ENCODE data around the gene ASB18.

The ASB18 gene

DNA sequence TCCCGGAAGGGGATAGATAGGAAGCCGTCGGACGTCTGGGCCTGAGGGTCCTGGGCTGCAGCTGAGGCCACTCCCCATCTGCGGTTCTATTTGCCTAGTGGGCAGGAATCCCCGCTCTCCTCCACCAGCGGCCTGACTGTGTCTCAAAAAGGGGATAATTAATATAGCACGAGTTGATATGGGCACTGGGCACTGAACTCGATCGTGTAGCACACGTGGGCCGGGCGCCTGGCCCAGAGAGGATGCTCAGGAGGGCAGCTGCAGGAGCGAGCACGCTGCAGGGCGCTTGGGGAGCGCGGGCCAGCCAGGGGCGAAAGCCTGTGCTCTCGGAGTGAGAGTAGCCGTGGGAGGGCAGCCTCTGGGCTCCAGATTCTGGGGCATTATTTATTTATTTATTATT lies 87.3 kb downstream of the ASB18 start:
- in situ Hi-C loops (cut with HindIII; ENCODE audit: low sequenced_read_pairs): loop anchor here (5.0 to 25.0 kb wide), 3 partner anchors 70 to 390 kb away; no protein-coding TSS in a partner anchor

DNA sequence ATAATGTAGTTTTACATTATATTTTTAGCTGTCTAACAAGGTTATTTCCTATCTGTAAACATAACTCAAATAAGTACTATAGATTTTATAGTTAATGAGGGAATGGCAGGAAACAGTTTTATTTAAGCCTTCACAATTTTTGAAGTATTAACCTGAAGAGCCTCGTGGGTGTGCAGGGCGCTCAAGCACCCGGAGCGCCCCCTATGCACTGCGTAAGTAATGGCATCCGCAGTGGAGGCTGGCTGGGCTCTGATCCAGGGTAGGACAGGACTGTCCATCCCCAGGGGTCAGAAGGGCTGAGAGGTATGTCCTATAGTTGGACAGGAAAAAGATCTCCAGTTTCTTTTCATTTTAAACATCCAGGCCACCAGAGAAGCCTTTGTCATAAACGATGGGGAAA lies 87.8 kb downstream of the ASB18 start:
- in situ Hi-C loops (cut with HindIII; ENCODE audit: low sequenced_read_pairs): loop anchor here (5.0 to 25.0 kb wide), 3 partner anchors 69 to 389 kb away; no protein-coding TSS in a partner anchor

DNA sequence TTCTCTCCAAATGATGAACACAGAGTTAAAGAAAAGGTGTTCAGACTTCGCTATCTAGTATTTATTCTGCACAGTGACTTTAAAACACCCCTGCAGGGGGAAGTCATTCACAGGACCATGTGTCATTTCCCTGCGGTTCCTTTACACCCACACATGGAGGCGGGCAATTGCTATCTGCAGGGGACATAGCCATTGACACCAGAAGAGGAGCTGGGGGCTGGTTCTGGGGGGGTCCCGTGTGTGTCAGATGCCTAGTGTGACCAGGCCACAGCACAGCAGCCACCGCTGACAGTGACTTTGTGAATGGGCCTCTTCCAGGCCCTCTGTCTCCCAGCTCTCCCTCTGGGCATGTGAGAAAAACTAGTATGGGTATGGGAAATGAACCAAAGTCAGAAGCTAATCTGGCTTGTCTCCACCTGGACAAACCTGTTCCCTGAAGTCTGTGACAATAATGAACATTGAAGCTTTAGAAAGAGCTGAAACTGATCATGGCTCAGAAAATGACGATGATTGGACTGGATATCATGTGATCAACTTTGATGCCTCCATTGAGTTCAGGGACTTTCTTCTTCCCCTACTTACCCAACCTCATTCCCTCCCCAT lies 88.6 kb downstream of the ASB18 start:
- in situ Hi-C loops (cut with HindIII; ENCODE audit: low sequenced_read_pairs): loop anchor here (5.0 to 25.0 kb wide), 3 partner anchors 68 to 388 kb away; no protein-coding TSS in a partner anchor

DNA sequence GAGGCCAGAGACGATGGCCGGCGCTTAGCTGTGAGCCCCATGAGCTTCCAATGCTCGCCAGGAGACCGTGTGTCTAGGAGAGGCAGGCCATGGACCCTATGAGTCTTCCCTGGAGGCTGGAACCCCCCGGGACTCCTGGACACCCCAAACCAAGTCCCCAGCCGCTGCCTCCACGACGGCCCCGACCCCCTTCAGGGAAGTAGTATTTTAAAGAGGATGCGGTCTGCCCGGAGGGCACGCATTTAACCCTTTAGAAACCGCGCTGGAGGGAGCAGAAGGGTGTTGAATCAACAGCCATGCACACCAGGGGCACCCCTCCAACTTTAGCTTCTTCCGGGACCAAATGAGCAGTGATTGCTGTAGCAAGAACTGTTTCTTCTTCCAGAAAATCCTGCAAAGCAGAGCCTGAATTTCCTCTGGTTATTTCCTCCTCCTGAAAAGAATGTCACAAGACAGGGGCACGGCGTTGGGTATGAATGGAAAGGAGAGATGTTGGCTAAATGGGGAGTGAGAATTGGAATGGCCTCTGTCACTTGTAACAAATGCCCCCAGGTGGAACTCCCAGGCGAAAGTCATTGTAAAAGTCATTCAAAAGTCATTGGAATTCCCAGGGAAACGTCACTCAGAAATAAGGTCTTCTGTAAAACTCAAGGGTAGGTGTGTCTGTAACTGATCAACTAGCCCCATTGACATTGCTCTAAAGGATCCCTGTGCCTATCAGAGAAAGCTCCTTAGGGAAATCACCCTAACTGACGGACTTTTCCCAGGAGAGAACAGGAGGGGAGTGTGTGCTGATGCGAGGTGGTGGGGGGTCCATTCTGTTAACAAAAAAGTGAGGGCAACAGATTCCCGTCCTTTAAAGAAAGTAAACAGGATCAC lies 90.2 kb downstream of the ASB18 start:
- in situ Hi-C loops (cut with HindIII; ENCODE audit: low sequenced_read_pairs): no loop called here

DNA sequence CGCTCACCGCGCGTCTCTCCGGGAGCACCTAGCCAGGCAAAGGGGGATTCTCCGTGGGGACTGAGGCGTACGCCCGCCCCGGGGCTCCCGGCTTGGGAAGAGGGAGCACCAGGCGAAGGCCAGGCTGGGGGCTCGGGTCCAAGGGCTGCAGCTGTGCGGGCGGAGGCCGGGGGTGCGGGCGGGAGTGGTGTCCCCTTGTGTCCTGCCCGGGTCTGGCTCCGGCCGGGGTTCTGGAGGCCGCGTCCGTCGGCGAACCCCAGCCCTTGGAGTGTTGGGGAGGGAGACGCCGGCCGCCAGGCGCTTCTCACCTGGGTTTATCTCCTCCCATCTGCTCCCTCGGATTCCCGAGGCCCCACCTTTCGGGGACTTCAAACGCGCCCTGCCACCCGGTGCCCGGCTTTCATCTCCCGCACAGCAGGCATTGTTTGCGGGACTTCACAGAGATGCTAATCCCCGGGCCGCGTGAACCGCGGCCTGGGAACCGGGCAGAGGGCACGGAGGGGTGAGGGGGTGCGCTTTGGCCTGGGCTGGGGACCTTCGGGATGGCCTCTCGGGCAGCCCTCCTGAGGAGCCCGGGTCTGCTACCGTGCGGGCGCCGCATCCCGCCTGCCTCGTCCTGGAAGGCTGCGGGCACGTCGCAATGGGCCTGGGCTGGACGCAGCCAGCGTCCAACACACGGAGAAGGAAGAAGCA lies 91.0 kb downstream of the ASB18 start:
- in situ Hi-C loops (cut with HindIII; ENCODE audit: low sequenced_read_pairs): no loop called here

DNA sequence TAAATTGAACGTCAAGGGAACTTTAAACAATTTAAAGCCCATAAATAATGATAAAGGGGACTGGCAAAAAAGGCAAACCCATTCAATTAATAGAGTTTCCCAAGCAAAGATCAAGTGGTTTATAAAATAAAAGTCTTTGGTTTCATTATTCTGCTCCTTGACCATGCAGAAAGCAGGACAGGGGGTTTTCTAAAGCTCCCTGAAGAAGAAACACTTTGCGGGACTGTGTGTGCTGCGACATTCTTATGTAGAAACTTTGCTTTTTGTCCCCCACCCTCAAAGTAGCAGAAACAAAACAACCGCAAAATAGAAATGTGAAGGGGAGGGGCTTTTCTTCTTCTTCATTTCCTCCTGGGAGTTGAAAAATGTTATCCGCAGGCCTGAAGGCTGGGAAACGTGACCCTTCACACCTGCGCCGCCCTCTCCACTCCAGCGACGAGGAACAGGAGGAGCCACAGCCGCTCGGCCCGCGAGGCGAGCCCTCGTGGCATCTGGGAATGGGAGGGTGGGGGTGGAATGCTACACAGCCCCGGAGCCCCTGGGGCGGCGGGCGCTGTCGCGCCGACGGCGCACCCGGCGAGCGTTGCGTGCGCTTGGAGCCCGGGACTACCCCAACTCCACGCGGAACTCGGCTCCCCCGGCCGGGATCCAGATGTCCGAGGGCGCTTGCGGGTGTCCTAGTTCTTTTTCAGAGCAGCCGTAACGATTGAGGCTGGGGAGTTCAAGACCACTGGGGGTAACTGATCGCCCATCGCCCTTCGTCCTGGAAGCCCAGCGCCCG lies 91.8 kb downstream of the ASB18 start:
- in situ Hi-C loops (cut with HindIII; ENCODE audit: low sequenced_read_pairs): no loop called here

DNA sequence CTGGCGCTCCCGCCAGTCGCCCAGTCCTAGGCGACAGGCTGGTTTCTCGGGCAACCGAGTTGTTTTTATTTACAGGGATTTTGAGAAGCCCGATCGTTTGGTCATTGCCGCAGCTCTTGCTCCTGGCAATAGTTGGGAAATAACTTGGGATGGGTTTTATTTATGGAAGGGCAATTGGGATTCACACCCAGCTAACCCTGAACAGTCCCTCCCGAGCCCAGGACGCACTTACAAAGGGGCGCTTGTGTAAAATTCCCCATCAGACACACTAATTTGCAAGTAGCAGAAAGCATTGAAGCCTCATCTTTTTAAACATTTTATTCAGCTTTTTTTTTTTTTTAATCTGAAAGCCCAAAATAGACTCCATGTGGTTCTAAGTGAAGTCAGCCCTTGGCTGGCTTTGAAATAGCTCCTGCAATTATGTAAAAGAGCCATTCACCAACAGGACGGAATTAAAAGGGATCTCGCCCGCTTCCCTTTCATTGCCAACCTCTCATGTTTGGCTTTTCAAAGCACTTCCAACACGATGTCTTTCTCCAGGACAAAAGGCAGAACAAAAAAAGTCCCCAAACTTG lies 92.4 kb downstream of the ASB18 start:
- in situ Hi-C loops (cut with HindIII; ENCODE audit: low sequenced_read_pairs): no loop called here

DNA sequence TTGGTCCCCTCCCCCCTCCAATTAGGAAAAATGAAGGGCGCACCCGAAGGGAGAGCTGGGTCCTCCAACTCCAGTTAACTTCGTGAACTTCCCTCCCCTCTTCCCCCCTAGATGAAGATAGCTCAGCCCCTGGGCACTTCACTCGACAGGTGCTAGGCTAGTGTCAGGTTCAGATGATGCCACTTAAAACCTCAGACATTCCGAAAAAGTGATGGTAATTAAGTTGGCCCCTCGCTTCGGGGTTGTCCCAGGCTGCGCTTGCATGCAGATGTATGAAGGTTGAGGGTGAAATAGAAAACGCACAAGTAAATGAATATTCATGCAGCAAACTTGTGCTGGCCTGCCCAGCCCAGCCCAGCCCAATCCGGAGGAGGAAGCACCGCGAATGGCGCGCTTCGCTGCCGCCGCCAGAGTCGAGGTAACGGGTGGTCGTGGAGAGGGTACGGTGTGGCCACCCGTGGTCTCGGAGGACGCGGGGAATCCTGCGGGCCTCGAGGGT lies 93.0 kb downstream of the ASB18 start:
- in situ Hi-C loops (cut with HindIII; ENCODE audit: low sequenced_read_pairs): no loop called here

DNA sequence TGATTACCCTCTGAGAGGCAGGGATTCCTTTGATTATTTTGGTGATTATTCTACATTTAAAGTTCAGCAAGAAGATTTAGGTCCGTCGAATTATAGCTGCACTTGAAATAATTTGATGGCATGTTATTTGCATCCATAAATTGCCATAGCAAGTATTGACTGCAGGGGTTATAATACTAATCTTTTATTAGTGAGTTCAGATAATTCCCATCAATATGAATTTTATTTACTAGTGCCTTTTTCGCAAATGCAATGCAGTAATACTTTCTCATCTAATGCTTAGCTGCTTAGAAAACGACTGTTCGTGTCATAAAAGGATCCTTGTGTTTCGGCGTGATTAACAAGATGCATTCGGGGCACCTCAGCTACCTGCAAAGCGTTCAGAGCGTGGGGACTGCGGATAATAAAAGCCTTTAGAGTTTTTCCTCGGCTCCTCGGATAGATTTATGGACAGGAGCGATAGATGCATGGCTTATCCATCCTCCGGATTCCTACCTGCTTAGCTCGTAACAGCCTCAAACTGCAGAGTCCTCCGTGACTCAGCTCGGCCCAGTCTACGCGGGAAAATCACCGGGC lies 93.5 kb downstream of the ASB18 start:
- in situ Hi-C loops (cut with HindIII; ENCODE audit: low sequenced_read_pairs): no loop called here

DNA sequence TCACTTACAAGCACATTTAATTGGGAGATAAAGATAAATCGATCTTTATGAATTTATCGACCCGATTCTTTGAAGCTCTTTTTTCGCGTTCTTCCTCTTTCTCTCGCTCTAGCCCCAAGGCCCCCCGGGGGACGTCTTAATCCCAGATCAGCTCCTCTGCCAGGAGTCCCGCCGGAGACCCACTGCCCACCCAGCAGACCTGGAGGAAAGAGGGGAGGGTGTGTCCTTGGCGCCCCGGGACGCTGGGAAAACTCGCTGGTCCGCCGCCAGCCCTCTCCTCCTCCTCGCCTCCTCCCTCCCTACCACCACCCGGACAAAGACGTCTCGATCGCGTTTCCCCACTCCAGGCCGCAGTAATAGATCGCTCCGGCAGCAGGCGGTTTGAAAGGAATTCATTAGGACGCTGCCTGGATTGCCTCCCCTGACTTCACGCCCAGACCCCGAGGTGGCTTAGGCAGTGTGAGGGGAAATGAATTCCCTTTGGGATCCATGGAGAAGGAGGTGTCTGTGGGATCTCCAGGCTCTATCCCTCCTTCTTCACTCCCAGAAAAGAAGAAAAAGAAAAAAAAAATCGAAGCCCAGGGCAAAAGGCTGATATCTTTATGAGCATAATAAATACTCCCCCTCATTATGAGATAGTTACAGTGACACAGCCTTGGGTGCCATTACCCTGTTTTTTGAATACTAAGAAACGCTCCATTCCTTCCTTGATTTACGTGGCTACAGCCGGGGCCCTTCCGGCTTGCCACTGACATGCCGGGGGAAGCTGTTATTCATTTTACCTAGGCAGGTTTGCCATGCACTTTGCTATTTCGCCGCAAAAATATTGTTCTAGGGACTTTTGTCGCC lies 94.2 kb downstream of the ASB18 start:
- in situ Hi-C loops (cut with HindIII; ENCODE audit: low sequenced_read_pairs): no loop called here

DNA sequence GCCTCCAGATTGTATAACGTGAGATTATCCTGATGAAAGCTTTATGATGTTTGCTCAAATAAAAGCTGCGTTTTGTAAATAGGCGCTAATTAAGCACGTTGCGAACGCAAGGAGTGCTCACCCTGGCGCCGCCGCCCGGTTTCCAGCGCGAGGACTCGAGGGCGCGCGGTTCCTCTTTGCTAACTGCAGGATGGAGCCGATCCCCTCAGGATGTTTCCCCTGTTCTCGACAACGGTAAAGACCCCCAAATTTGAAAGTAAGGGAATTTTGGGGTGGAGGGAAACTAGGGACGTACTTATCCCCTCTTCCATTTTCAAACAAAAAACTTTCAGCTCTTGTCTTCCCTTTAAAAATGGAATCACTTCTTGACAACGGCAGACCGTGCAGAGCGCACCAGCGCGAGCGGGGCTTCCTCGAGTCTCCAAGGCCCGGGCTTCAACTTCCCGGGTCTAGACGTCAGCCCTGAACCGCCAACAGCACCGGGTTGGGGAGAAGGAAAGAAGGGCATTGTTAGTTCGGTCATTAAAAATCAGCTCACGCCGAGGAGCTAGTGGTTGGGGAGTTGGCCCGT lies 95.0 kb downstream of the ASB18 start:
- in situ Hi-C loops (cut with HindIII; ENCODE audit: low sequenced_read_pairs): no loop called here

DNA sequence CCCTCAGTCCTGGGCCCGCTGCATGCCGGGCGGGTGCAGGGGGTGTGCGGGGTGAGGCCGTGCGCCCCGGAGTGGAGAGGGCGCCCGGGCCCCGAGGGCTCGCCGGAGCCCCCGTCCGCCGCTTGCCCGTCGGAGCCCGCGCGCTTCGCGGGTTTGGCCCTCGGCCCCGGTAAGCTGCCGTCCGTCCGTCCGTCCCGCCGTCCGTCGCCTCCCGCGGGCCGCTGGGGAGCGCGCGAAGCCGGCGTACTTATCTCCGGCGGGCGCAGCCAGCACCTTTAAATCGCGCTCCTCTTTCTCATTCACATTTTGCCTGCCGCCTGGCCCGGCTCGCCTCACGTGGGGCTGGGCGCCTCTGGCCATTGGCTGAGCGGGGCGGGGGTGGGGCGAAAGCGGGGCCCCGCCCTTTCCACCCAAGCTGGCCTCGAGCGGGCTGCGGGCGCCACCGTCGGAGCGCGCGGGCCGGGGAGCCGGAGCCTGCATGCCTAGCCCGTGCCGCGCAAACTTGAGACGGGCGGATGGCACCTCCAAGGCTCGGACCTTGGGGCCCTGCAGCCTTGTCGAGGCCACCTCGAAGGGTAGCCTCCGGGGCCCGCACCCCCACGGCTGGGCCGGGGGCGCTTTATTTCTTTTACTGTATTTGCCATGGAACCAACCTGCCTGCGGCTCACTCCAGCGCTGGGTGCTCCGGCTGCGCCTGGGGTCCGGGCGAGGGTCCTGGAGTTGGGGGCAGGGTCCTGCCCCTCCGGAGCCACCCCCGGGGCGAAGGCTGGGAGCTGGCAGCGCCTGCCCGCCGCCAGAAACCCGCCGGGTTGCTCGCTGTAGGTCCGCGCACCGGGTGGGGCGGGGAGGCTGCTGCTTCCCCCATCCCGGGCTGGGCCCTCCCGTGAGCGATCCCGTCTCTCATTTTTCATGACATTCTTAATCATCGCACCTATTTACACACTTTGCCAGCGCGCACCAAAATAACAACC lies 95.8 kb downstream of the ASB18 start, which contains the start of gene GBX2:
TSS of gene GBX2 (minus strand) at position 277 of the 971 bp plus-strand sequence. CDS start 415 bp downstream, outside the sequence.
- in situ Hi-C loops (cut with HindIII; ENCODE audit: low sequenced_read_pairs): no loop called here

DNA sequence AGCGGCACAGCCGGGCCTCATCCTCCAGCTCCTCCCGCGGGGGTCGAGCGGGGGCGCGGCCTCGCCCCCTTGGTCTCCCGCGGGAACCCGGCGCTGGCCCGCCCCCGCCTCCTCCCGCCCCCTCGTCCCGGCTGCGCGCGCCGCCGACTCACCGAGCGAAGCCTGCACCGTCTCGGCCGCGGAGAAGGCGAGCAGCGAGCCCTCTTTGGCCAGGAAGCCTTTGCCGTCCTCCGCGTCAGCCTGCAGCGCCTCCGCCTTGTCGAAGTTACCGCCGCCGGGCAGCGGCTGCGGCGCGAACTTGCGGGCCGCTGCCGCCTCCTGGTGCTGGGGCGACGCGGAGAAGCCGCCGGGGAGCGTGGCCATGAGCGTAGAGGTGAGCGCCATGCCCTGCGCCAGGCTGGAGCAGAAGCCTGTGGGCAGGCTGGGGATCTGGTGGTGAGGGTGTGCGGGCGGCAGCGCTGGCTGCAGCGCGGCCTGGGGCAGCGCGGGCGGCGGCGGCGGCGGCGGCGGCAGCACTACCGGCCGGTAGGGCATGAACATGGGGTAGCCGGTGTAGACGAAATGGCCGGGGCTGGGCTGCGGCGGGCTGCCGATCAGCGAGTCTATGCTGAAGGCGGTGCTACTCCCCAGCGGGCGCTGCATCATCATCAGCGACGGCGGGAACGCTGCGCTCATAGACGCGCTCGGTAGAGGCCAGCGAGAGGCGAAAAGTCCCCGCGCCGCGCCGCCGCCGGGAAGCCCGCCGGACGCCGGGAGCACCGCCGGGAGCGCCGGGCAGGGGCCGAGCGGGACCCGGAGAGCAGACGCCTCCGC lies 96.7 kb downstream of the ASB18 start:
- in situ Hi-C loops (cut with HindIII; ENCODE audit: low sequenced_read_pairs): no loop called here

DNA sequence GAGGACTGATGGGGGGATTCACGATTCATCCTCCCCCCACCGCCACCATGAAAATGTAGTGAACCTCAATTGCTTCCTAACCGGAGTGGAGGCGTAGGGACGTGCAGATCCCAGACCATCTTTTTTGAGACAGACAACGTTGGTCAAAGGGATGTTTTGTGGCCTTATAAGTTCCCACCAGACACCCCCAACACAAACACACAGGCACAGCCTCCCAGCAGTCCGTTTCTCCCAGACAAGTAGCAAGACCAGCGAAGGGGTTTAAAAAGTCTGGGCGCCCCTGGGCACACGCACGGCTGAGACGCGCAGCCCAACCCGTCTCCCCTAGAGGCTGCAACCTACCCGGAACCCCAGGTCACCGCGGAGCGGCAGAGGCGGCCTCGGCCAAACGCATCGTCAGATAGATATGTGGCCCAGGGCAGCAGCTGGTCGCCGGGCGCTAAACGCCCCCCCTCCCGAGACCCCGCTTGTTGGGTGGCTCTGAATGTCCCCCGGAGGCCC lies 97.4 kb downstream of the ASB18 start:
- in situ Hi-C loops (cut with HindIII; ENCODE audit: low sequenced_read_pairs): no loop called here

DNA sequence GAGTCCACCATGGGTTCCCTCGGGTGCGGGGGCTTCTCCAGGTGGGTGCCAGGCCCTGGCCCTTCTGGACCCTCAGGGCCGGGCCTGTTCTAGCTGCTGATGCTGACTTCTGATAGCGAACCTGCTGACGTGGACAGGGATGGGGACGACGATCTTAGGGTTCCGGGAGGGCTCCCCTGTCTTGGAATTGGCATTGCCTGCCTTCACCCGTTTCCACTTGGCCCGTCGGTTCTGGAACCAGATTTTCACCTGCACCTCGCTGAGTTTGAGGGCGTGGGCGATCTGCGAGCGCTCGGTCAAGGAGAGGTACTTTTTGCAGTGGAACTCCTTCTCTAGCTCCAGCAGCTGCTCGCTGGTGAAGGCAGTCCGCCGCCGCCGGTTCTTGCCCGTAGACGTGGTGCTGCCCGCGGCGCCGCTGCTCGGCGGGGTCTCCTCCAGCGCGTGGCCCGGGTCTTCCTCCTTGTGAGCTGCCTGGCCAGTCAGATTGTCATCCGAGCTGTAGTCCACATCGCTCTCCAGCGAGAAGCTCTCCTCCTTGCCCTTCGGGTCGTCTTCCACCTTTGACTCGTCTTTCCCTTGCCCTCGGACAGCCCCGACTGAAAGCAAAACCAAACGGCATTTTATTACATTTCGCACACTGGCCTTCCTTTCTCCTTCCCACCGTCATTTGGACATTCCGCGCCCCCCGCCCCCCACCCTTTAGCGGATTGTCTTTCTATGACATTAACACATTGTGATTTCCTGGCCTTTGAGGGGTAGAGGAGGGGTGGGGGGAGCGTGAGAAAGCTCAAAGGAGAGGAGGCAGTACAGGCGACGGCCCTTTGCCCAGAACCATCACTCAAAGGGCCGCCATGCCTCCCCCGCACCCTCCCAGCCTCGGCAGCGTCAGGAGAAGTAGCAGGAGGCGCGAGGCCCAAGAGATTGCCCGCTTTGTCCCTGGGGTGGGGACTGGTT lies 98.1 kb downstream of the ASB18 start:
- in situ Hi-C loops (cut with HindIII; ENCODE audit: low sequenced_read_pairs): no loop called here

Measured in endothelial cell of hepatic sinusoid (primary cell).